ENCODE results near the gene CNTN5.

CNTN5 gene

GRCh38 chr11:100119176-100119575, 1098.4 kb downstream of the CNTN5 start:
- DNase-seq = no peak

GRCh38 chr11:100133114-100133513, 1112.4 kb downstream of the CNTN5 start:
- DNase-seq = no peak

DNA sequence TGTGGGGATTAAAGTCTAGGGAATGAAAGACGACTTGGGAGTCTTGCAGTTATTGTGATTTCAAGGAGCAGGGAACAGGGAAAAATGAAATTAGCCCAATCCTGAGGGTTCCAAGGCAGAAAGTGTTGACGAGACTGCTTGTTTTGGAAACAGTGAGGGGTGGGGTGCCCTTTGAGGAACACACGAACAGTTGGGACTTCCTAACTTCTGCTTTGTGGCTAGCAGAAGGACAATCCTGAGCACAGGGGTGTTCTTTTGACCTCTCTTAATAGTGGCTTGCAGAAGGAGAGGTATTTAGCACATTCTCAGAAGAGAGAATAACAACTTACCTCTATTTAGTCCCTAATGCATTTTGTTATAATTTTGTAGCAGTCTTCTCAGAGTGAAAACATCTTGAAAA, 1120.5 kb downstream of the CNTN5 start:
- no peak for DNase-seq

DNA sequence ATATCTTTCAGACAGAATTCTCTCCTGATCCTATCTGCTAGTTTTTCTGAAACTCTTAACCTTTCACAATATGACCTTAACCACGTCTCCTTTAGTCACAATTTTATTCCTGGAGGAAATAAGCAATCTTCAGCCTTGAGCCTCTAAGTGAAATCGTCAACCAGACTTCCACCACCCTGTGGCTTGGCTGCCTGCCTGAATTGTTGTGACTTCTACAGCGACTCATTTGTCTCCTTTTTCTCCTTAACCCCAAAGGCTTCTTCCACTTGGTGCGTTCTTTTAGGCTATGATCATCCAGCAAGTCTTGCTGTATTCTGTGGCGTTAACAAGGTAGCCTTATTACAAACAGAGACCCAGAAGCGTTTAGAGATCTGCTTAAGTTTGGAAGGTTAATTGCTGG, 1131.2 kb downstream of the CNTN5 start:
- no peak for DNase-seq

DNA sequence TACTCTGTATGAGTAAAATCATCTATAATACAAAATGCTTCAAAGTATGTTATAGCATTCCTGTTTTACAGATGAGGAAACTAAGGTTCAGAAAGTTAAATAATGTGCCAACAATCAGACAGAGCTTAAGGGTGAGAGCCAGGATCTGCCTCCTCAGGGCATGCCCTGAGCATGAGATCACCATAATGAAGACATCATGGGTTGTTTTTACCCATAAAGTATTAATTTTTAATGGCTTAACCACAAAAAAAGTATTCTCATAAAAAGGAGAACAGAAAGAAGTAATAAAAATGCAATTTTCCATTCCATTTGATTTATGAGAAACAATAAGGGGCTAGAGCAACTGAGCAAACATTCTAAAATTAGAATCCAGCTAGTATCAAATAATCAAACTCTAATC, 1132.0 kb downstream of the CNTN5 start:
- no peak for DNase-seq

GRCh38 chr11:100163471-100163870, 1142.7 kb downstream of the CNTN5 start:
- no peak for DNase-seq

- no peak for DNase-seq
Measured at GRCh38 chr11:100174881-100175280, 1154.1 kb downstream of the CNTN5 start.

GRCh38 chr11:100176456-100176855, 1155.7 kb downstream of the CNTN5 start:
- no peak for DNase-seq

DNA sequence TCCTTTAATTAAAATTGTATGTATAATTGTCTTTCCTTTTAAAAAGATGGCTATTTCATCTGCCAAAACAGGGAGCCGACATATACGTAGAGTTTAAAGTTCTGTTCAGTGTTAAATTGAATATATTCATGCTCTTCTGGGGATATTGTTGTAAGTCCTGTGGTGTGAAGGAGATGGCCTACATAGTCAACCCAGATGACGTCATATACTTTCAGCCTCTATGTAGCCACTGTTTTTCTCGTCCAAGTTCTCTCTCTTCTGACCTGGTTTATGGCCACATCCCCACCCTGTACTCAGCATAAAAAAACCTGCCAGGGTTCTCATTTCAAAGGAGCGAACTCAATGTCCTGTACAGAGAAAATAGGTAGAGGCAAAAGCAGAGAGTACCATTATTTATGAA, 1156.9 kb downstream of the CNTN5 start:
- DNase-seq = no peak

DNA sequence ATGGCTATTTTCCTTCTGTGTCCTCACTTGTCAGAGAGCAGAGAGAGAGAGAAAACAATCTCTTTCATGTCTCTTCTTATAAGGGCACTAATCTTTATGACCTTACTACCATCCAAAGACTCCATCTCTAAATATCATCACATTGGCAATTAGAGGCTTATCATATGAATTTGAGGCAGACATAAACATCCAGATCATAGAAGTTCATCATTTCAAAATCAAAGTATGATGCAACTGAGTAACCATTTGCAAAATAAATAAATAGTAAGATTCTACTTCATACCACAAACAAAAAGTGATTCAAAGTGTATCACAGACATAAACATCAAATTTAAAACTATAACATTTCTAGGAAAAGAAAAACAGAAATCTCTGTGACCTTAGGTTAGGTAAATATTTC, 1161.6 kb downstream of the CNTN5 start:
- DNase-seq = no peak

- DNase-seq = no peak
Measured at GRCh38 chr11:100182927-100183326, 1162.2 kb downstream of the CNTN5 start.

DNA sequence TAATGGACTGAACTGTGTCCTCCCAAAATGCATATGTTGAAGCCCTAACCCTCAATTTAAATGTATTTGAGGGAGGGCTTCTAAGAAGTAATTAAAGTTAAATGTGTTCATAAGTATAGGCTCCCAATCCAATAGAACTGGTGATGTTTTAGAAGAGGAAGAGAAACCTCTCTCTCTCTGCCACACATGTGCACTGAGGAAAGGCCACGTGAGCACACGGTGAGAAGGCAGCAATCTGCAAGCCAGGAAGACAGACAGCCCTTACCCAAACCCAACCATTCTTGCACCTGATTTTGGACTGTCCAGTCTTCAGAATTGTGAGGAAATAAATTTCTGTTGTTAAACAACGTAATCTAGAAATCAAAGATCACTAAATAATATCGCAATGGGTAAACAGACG, 1164.8 kb downstream of the CNTN5 start:
- DNase-seq = no peak

GRCh38 chr11:100188137-100188783, 1167.5 kb downstream of the CNTN5 start:
- no peak for DNase-seq

GRCh38 chr11:100190395-100190794, 1169.6 kb downstream of the CNTN5 start:
- no peak for DNase-seq

- no peak for DNase-seq
Measured at GRCh38 chr11:100192181-100192580, 1171.4 kb downstream of the CNTN5 start.

GRCh38 chr11:100203789-100204188, 1183.0 kb downstream of the CNTN5 start:
- no peak for DNase-seq

- no peak for DNase-seq
Measured at GRCh38 chr11:100205926-100206325, 1185.2 kb downstream of the CNTN5 start.

DNA sequence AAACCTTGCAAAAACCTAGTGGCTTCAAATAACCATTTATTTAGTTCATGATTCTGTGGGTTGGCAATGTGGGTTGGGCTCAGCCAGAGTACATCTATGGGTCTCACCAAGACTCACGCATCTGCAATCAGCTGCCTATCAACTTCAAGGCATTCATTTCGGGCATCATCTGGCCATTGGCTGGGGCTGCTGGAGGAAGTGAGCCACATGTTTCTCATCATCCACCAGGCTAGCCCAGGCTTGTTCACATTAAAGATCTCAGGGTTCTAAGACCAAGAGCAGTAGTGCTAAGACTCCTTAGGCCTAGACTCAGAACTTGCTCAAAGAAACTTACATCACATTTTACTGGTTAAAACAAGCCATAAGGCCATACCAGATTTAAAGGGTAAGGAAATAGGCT, 1187.5 kb downstream of the CNTN5 start:
- no peak for DNase-seq

DNA sequence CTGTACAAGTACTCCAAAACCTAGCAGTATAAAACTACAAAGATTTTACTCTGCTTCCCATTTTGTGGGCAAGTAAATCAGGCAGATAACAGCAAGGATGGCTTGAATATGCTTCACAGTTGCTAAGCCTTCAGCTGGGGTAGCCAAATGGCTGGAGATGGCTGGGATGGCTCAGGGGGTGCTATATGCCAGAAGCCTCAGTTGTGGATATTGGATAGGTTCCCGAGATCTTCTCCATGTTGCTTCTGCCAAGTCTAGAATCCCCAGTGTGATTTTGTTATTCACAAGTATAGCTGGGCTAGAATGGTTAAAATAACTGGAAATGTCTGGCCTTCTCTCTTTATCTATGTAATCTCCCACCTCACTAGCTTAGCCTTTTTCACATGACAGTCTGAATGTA, 1194.0 kb downstream of the CNTN5 start:
- no peak for DNase-seq

DNA sequence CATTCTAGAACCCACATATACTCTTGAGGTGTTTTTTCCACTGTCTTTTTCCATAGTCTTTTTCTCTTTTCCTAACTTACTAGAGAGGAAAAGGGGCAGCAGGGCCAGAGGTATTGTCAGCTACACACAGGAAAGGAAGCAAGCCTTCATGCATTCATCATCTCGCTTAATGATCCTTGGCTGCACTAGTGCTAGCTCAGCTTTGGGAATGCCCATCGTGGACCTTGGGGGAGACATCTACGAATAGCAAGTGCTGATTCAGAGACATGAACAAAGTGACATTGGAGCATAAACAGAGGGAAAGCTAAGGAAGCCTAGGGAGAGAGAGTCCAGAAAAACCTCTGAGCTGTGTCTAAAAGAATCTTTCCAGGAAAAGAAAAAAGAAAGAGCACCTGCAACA, 1200.1 kb downstream of the CNTN5 start:
- DNase-seq = no peak

- no peak for DNase-seq
Measured at GRCh38 chr11:100221791-100222190, 1201.0 kb downstream of the CNTN5 start.

- DNase-seq = no peak
Measured at GRCh38 chr11:100224541-100225034, 1203.8 kb downstream of the CNTN5 start.

- no peak for DNase-seq
Measured at GRCh38 chr11:100229086-100229485, 1208.3 kb downstream of the CNTN5 start.

GRCh38 chr11:100232006-100232405, 1211.3 kb downstream of the CNTN5 start:
- no peak for DNase-seq

- DNase-seq = no peak
Measured at GRCh38 chr11:100235085-100235484, 1214.3 kb downstream of the CNTN5 start.

Measured in activated CD4-positive, alpha-beta T cell treated with anti-CD3 and anti-CD28 coated beads, Interleukin-2, amount 50 U/mL, for 4 hours (primary cell).